HG03432 (cell line): Measurements from ENCODE around the gene SENP1.

Source experiments
- ATAC-seq: cut with Tn5 transposase; IDR thresholded peaks from one replicate; pipeline ENCODE4 v1.9.1; 2021; ENCODE audit warnings: mild to moderate bottlenecking, moderate library complexity; ENCODE audit not compliant: unreplicated experiment

The SENP1 gene

GRCh38 chr12:48002773-48003218 is 103.1 kb downstream of the SENP1 start:
- ATAC-seq: no peak

GRCh38 chr12:48002414-48002730 is 103.5 kb downstream of the SENP1 start:
- no peak for ATAC-seq

GRCh38 chr12:48001505-48002413 is 104.1 kb downstream of the SENP1 start:
- ATAC-seq: no peak

- no peak for ATAC-seq
Measured at GRCh38 chr12:48000878-48001504, 104.9 kb downstream of the SENP1 start.

- ATAC-seq: no peak
Measured at GRCh38 chr12:47999816-48000215, 106.1 kb downstream of the SENP1 start.

- no peak for ATAC-seq
Measured at GRCh38 chr12:47997321-47997720, 108.6 kb downstream of the SENP1 start.

- ATAC-seq: no peak
Measured at GRCh38 chr12:47995981-47996401, 109.9 kb downstream of the SENP1 start.

GRCh38 chr12:47993491-47993890 is 112.4 kb downstream of the SENP1 start:
- ATAC-seq: no peak
